Osteocyte (in vitro differentiated cells): ENCODE data around the gene RAC3. TPM values are rescaled to one million over a fixed set of nuclear protein-coding genes. Genes with fewer than 3 reads are reported as not detected.

Source experiments
- DNase-seq: peaks from one replicate; pipeline ENCODE4 v3.0.0; 2021; ENCODE audit warnings: mixed read lengths; ENCODE audit not compliant: unreplicated experiment; ENCODE audit errors: extremely low spot score
- H3K27ac Mint-ChIP-seq: one replicate; pipeline ENCODE4 v1.8.0; 2021; ENCODE audit warnings: mild to moderate bottlenecking, mixed read lengths; ENCODE audit not compliant: unreplicated experiment
- H3K27me3 Mint-ChIP-seq: one replicate; pipeline ENCODE4 v1.8.0; 2021; ENCODE audit warnings: mixed read lengths; ENCODE audit not compliant: unreplicated experiment
- H3K36me3 Mint-ChIP-seq: one replicate; pipeline ENCODE4 v1.8.0; 2021; ENCODE audit warnings: mixed read lengths; ENCODE audit not compliant: unreplicated experiment
- H3K4me1 Mint-ChIP-seq: one replicate; pipeline ENCODE4 v1.8.0; 2021; ENCODE audit warnings: mixed read lengths; ENCODE audit not compliant: unreplicated experiment
- H3K4me3 Mint-ChIP-seq: one replicate; pipeline ENCODE4 v1.8.0; 2021; ENCODE audit warnings: mild to moderate bottlenecking, moderate library complexity, mixed read lengths; ENCODE audit not compliant: unreplicated experiment
- H3K9me3 Mint-ChIP-seq: one replicate; pipeline ENCODE4 v1.8.0; 2021; ENCODE audit warnings: mixed read lengths; ENCODE audit not compliant: unreplicated experiment
- total RNA-seq: library from RNA; stranded (reverse); gene quantifications from 2 replicates; pipeline ENCODE4 v1.2.1, GENCODE V29; 2021
- TF ChIP-seq, protein P1 (sequence below): fragments of 200-600 bp; sonication (generic); IDR thresholded peaks from 2 replicates; pipeline ENCODE4 v1.5.0; 2021; ENCODE audit warnings: antibody characterized with exemption, mild to moderate bottlenecking, moderate library complexity

Gene RAC3
- total RNA-seq, 1 donor from 2014 or later: 19.4 TPM

DNA sequence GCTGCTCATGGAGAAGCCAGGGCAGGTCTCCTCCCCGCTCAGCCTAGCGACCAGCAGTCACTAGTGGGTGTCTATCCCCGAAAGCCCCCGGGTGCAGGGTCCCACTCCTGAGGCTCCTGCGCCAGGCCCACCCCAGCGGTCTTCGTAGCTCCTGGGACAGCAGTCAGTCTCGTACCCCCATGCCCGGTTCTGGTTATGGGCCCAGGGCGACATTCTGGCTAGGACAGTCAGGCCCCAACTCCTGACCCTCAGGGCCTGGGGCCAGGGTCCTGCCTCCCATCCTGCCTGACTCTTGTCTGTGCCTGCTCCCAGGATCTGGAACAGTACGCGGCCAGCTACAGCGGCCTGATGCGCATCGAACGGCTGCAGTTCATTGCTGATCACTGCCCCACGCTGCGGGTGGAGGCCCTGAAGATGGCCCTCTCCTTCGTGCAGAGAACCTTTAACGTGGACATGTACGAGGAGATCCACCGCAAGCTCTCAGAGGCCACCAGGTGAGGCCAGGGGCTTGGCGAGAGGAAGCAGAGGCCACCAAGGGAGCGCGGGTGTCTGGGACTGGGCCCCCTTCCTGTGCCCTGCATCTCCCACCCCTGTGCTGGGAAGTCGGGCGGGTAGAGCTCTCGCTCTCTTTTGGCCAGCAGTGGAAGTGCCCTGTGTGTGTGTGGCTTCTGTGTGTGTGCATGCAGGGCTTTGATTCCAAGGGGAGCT, 22.2 kb downstream of the RAC3 start:
- Mint-ChIP-seq H3K9me3 (no peaks in the 10 kb centered on the region), H3K4me1 (peaks cover 17% of the 10 kb centered on the region), H3K4me3 (peak overlapping the region; percentile 78), H3K36me3 (peaks cover 13% of the 10 kb centered on the region), H3K27me3 (no peaks in the 10 kb centered on the region), H3K27ac (no peak overlapping the region)
- TF ChIP-seq, protein P1, sequence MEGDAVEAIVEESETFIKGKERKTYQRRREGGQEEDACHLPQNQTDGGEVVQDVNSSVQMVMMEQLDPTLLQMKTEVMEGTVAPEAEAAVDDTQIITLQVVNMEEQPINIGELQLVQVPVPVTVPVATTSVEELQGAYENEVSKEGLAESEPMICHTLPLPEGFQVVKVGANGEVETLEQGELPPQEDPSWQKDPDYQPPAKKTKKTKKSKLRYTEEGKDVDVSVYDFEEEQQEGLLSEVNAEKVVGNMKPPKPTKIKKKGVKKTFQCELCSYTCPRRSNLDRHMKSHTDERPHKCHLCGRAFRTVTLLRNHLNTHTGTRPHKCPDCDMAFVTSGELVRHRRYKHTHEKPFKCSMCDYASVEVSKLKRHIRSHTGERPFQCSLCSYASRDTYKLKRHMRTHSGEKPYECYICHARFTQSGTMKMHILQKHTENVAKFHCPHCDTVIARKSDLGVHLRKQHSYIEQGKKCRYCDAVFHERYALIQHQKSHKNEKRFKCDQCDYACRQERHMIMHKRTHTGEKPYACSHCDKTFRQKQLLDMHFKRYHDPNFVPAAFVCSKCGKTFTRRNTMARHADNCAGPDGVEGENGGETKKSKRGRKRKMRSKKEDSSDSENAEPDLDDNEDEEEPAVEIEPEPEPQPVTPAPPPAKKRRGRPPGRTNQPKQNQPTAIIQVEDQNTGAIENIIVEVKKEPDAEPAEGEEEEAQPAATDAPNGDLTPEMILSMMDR: no peak
- no peak for DNase-seq

DNA sequence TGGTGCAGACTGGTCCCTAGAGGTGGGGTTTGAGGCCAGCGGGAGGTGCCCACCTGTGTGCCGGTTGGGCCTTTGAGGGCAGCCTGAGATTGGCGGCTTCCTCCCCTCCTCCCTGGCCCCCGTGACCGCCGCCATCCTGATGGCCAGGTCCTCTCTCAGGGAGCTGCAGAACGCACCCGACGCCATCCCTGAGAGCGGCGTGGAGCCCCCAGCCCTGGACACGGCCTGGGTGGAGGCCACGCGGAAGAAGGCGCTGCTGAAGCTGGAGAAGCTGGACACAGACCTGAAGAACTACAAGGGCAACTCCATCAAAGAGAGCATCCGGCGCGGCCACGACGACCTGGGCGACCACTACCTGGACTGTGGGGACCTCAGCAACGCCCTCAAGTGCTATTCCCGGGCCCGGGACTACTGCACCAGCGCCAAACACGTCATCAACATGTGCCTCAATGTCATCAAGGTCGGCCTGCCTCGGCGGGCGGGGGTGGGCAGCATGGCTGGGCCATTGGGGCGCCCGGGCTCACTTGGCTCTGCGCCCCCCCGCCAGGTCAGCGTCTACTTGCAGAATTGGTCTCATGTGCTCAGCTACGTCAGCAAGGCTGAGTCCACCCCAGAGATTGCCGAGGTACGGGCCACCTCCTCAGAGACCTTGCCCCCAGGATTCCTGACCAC, 23.0 kb downstream of the RAC3 start:
- TF ChIP-seq, protein P1: no peak
- Mint-ChIP-seq H3K36me3 (peaks cover 13% of the 10 kb centered on the region), H3K4me3 (no peak overlapping the region), H3K27ac (no peak overlapping the region), H3K27me3 (no peaks in the 10 kb centered on the region), H3K9me3 (no peaks in the 10 kb centered on the region), H3K4me1 (peaks cover 17% of the 10 kb centered on the region)
- no peak for DNase-seq

DNA sequence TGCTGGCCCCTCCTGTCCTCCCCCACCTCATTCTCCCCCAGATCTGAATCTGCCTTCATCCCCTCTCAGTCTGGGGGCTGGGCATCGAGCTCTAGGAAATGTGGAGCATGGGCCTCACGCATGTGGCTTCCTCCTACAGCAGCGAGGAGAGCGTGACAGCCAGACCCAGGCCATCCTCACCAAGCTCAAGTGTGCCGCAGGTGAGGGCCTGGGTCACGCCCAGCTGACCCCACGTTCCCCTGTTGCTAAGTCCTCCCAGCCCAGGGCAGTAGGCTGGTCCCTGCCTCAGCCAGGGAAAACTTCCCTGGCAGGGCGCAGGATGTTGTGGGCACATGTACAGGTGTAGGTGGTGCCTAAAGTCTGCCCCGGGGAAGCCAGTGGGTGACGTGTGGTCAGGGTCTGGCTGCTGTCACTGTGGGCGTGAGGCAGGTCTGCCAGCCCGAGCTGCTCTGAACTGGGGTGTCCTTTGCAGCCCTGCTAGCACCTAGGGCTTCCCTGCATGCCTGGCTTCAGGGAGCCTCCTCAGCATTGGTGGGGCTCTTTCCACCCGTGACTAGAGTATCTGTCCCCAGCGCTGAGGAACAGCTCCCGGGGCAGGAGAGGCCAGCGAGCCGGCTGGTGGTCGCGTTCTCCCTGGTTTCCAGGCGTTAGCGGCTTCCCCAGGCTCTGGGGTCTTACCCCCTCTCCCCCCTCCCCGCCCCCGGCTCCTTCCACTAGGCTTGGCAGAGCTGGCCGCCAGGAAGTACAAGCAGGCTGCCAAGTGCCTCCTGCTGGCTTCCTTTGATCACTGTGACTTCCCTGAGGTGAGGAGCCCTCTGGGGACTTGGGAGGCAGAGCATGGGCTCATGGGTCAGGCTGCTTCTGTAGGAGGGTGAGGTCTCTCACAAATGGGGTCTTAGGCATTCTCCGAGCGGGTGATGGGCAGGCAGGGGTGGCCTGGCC, 23.8 kb downstream of the RAC3 start:
- no peak for DNase-seq
- TF ChIP-seq, protein P1: no peak
- Mint-ChIP-seq H3K36me3 (peaks cover 14% of the 10 kb centered on the region), H3K4me1 (peaks cover 15% of the 10 kb centered on the region), H3K4me3 (no peak overlapping the region), H3K9me3 (no peaks in the 10 kb centered on the region), H3K27ac (no peak overlapping the region), H3K27me3 (no peaks in the 10 kb centered on the region)

DNA sequence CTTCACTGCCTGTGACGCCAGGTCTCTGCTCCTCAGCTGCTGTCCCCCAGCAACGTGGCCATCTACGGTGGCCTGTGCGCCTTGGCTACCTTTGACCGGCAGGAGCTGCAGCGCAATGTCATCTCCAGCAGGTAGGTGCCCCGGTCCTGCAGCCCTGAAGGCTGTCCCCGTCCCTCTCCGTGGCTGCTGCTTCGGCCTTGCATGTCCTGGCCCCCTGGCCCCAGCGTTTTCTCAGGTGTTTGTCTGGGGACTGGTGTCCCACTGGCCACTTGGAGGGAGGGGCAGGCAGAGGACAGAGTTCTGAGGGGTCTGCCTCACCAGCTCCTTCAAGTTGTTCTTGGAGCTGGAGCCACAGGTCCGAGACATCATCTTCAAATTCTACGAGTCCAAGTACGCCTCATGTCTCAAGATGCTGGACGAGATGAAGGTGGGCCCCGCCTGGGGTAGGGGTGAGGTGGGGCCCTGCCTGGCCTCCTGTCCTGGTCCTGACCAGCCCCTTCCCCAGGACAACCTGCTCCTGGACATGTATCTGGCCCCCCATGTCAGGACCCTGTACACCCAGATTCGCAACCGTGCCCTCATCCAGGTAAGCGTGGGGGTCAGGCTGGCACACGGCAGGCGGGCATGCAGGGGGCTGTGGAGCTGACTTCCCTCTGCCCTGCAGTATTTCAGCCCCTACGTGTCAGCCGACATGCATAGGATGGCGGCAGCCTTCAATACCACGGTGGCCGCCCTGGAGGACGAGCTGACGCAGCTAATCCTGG, 24.7 kb downstream of the RAC3 start:
- Mint-ChIP-seq H3K36me3 (peaks cover 14% of the 10 kb centered on the region), H3K27ac (no peak overlapping the region), H3K4me1 (peaks cover 9% of the 10 kb centered on the region), H3K9me3 (no peaks in the 10 kb centered on the region), H3K27me3 (no peaks in the 10 kb centered on the region), H3K4me3 (no peak overlapping the region)
- TF ChIP-seq, protein P1: no peak
- DNase-seq: no peak
